Mesenchymal stem cell (in vitro differentiated cells and primary cell): ENCODE data around the gene PON3.

Source experiments
- DNase-seq: peaks from one replicate; pipeline ENCODE4 v3.0.0-alpha.2; 2013
- H2AFZ ChIP-seq: one replicate; pipeline ENCODE4 v1.6.1; 2013; ENCODE audit warnings: low read depth, mild to moderate bottlenecking, control low read depth, inconsistent platforms, low read length, moderate library complexity
- H2AK5ac ChIP-seq: 2 replicates; pipeline ENCODE4 v1.6.1; 2013; ENCODE audit warnings: low read length, moderate library complexity, mild to moderate bottlenecking, inconsistent platforms; ENCODE audit not compliant: severe bottlenecking
- H2BK120ac ChIP-seq: one replicate; pipeline ENCODE4 v1.6.1; 2013; ENCODE audit warnings: low read depth, mild to moderate bottlenecking, inconsistent platforms, low read length, moderate library complexity
- H2BK12ac ChIP-seq, 2 experiments: one replicate each; pipeline ENCODE4 v1.6.1; 2013; ENCODE audit warnings: inconsistent platforms in 2 of 2, low read length in 2 of 2, mild to moderate bottlenecking in 2 of 2, moderate library complexity in 2 of 2, control low read depth in 1 of 2
- H2BK15ac ChIP-seq: one replicate; pipeline ENCODE4 v1.6.1; 2013; ENCODE audit warnings: mild to moderate bottlenecking, low read depth, inconsistent platforms; ENCODE audit not compliant: poor library complexity, severe bottlenecking
- H2BK5ac ChIP-seq: 2 replicates; pipeline ENCODE4 v1.6.1; 2013; ENCODE audit warnings: low read depth, mild to moderate bottlenecking, low read length, control low read depth, inconsistent platforms; ENCODE audit not compliant: poor library complexity, severe bottlenecking
- H3K14ac ChIP-seq, 2 experiments: one replicate each; pipeline ENCODE4 v1.6.1; 2013; ENCODE audit warnings: inconsistent platforms in 2 of 2, low read length in 2 of 2, control low read depth in 1 of 2, mild to moderate bottlenecking in 1 of 2, moderate library complexity in 1 of 2
- H3K18ac ChIP-seq, 2 experiments: one replicate each; pipeline ENCODE4 v1.6.1; 2013; ENCODE audit warnings: inconsistent platforms in 2 of 2, low read length in 2 of 2, control low read depth in 1 of 2, low read depth in 1 of 2, mild to moderate bottlenecking in 1 of 2
- H3K23ac ChIP-seq, 2 experiments: one replicate each; pipeline ENCODE4 v1.6.1; 2013; ENCODE audit warnings: inconsistent platforms in 2 of 2, low read length in 2 of 2, mild to moderate bottlenecking in 2 of 2, moderate library complexity in 2 of 2, control low read depth in 1 of 2
- H3K27ac ChIP-seq: 2 replicates; pipeline ENCODE4 v1.5.1; 2013; ENCODE audit warnings: mild to moderate bottlenecking, moderate library complexity, low read length, control low read depth, inconsistent platforms; ENCODE audit not compliant: poor library complexity, severe bottlenecking
- H3K27me3 ChIP-seq, 2 experiments: 2 replicates each; pipeline versions ENCODE4 v1.6.1 to v1.7.0; 2013; ENCODE audit warnings: low read length in 2 of 2, mild to moderate bottlenecking in 2 of 2, moderate library complexity in 2 of 2, control low read depth in 1 of 2, inconsistent platforms in 1 of 2; ENCODE audit not compliant: control insufficient read depth in 1 of 2, insufficient read depth in 1 of 2
- H3K36me3 ChIP-seq, 2 experiments: 2 replicates each; pipeline versions ENCODE4 v1.6.1 to v1.7.0; 2013; ENCODE audit warnings: low read length in 2 of 2, control low read depth in 1 of 2, inconsistent platforms in 1 of 2, low read depth in 1 of 2, mild to moderate bottlenecking in 1 of 2; ENCODE audit not compliant: insufficient read depth in 2 of 2, control insufficient read depth in 1 of 2
- H3K4ac ChIP-seq, 2 experiments: one replicate each; pipeline ENCODE4 v1.6.1; 2013; ENCODE audit warnings: inconsistent platforms in 2 of 2, low read length in 2 of 2, mild to moderate bottlenecking in 2 of 2, moderate library complexity in 2 of 2, control low read depth in 1 of 2, low read depth in 1 of 2
- H3K4me1 ChIP-seq: 2 replicates; pipeline ENCODE4 v1.6.1; 2013; ENCODE audit warnings: low read depth, low read length, control low read depth; ENCODE audit not compliant: control insufficient read depth, insufficient read depth
- H3K4me2 ChIP-seq: 2 replicates; pipeline ENCODE4 v1.6.1; 2013; ENCODE audit warnings: low read length, mild to moderate bottlenecking, inconsistent platforms; ENCODE audit not compliant: poor library complexity, severe bottlenecking
- H3K4me3 ChIP-seq, 2 experiments: 2 replicates each; pipeline versions ENCODE4 v1.5.1 to v1.7.0; 2013; ENCODE audit warnings: low read length in 2 of 2, mild to moderate bottlenecking in 2 of 2, control low read depth in 1 of 2, low read depth in 1 of 2; ENCODE audit not compliant: insufficient read depth in 1 of 2
- H3K79me1 ChIP-seq: replicated peaks from 2 replicates; pipeline ENCODE4 v1.6.1; 2013; ENCODE audit warnings: mild to moderate bottlenecking, control low read depth, low read length, inconsistent platforms; ENCODE audit not compliant: poor library complexity, severe bottlenecking
- H3K9ac ChIP-seq: 2 replicates; pipeline ENCODE4 v1.7.0; 2013; ENCODE audit warnings: mild to moderate bottlenecking, low read length, moderate library complexity
- H3K9me3 ChIP-seq: 2 replicates; pipeline ENCODE4 v1.7.0; 2013; ENCODE audit warnings: mild to moderate bottlenecking, low read length; ENCODE audit not compliant: control insufficient read depth
- H4K8ac ChIP-seq: one replicate; pipeline ENCODE4 v1.6.1; 2013; ENCODE audit warnings: inconsistent platforms, mild to moderate bottlenecking, low read length, moderate library complexity
- H4K91ac ChIP-seq: one replicate; pipeline ENCODE4 v1.6.1; 2013; ENCODE audit warnings: mild to moderate bottlenecking, low read length, inconsistent platforms
- WGBS: methylation state at CpG from one replicate; pipeline ENCODE4 v1.1.7; 2013; ENCODE audit warnings: mixed read lengths; 5-methylcytosine and 5-hydroxymethylcytosine counted together

PON3 gene

GRCh38 chr7:95405208-95405607 lies 9.0 kb upstream of the PON3 start:
- Histone ChIP-seq H3K4me3 (no peak overlapping the region), H2BK5ac (no peak overlapping the region), H3K9ac (no peak overlapping the region), H2AK5ac (no peak overlapping the region), H2BK12ac (no peak overlapping the region), H3K14ac (no peak overlapping the region), H3K79me1 (peaks cover 6% of the 10 kb centered on the region), H4K8ac (no peak overlapping the region), H2BK15ac (no peak overlapping the region), H3K9me3 (no peaks in the 10 kb centered on the region), H2BK120ac (no peak overlapping the region), H3K4me1 (no peaks in the 10 kb centered on the region), H3K4me2 (no peak overlapping the region), H3K18ac (no peak overlapping the region), H3K36me3 (peaks cover 0 to 45% of the 10 kb centered on the region in 2 experiments), H3K23ac (no peak overlapping the region), H3K4ac (no peak overlapping the region), H2AFZ (no peak overlapping the region), H3K27me3 (no peaks in the 10 kb centered on the region), H3K27ac (no peak overlapping the region), H4K91ac (no peak overlapping the region)
- WGBS: 83% methylated on average over 1 of the region's 3 CpGs
- DNase-seq: no peak

DNA sequence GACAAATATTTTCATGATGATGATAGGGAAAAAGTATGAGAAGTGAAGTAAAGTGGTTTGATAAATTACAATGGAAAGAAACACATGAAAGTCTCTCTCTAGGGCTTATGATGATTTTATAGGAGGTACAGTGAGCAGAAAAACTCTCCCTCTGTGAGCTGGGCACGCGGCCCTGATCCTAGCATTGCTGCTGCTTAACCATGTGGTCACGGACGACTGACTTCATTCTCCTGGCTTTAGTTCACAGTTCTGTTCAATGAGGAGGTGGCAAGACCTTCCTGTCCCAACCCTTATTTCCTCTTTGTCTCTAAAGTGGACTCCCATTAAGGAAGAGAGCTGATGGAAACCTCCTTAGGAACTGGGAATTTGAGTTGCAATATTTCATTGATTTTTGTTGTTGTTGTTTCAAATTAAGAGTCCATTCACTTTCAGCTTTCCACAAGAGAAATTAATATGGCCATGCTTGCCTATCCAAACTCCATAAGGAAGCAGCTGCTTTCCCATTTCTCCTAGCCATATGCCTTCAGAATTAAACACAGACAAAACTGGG lies 8.2 kb upstream of the PON3 start:
- Histone ChIP-seq H3K4me1 (no peaks in the 10 kb centered on the region), H3K27me3 (no peaks in the 10 kb centered on the region), H2BK12ac (no peak overlapping the region), H2BK120ac (no peak overlapping the region), H4K8ac (no peak overlapping the region), H3K9me3 (no peaks in the 10 kb centered on the region), H2BK5ac (no peak overlapping the region), H3K4me3 (no peak overlapping the region), H3K4me2 (no peak overlapping the region), H3K23ac (no peak overlapping the region), H2BK15ac (no peak overlapping the region), H3K18ac (no peak overlapping the region), H2AK5ac (no peak overlapping the region), H3K9ac (no peak overlapping the region), H2AFZ (no peak overlapping the region), H3K79me1 (peaks cover 6% of the 10 kb centered on the region), H3K14ac (no peak overlapping the region), H3K4ac (no peak overlapping the region), H3K36me3 (peaks cover 0 to 39% of the 10 kb centered on the region in 2 experiments), H3K27ac (no peak overlapping the region), H4K91ac (no peak overlapping the region)
- WGBS: 96% methylated on average over 4 of the region's 4 CpGs
- DNase-seq: no peak

DNA sequence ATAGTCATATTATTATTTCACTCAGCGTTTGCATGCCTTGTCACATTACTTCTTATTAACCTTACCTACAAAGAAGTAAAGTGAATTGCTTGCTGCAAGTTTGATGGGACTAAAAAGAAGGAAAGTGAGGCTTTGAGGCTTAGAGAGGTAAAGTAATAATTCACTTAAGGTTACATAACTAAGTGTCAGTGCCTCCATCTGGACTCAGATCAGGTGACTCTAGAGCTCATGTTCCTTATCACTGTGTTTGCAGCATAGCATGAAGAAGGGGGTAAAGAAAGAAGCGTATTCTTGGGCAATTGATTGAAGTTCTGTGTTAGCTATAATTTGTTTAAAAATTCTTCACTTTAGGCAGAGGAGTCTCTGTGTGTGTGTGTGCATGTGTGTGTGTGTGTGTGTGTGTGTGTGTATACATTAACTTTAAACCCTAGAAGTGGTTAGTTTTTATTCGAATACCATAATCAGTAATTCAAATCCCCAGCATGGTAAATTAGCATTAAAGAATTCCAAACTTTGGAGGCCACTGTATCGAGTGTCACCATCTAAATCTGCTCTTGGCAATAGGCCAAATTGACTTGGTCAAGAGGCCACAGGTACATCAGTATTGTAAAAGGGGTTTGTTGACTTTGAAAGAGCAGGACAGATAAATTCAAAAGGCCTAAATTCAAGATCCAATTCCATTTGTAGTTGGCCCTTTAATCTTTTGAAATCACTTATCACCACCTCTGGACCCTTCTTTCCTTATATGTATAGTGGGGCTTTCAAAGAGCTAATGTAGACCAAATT lies 2.2 kb upstream of the PON3 start:
- Histone ChIP-seq H2AFZ (no peak overlapping the region), H3K23ac (no peak overlapping the region), H3K4ac (no peak overlapping the region), H3K27me3 (peaks cover 0 to 18% of the 10 kb centered on the region in 2 experiments), H4K91ac (no peak overlapping the region), H4K8ac (no peak overlapping the region), H2BK12ac (no peak overlapping the region), H2BK15ac (no peak overlapping the region), H2BK5ac (no peak overlapping the region), H2AK5ac (no peak overlapping the region), H3K79me1 (no peaks in the 10 kb centered on the region), H3K14ac (no peak overlapping the region), H3K36me3 (no peaks in the 10 kb centered on the region), H3K9me3 (no peaks in the 10 kb centered on the region), H2BK120ac (no peak overlapping the region), H3K18ac (no peak overlapping the region), H3K4me1 (no peaks in the 10 kb centered on the region), H3K4me3 (no peak overlapping the region), H3K9ac (no peak overlapping the region), H3K4me2 (no peak overlapping the region), H3K27ac (no peak overlapping the region)
- DNase-seq: no peak
- WGBS: 93% methylated on average over 2 of the region's 4 CpGs

DNA sequence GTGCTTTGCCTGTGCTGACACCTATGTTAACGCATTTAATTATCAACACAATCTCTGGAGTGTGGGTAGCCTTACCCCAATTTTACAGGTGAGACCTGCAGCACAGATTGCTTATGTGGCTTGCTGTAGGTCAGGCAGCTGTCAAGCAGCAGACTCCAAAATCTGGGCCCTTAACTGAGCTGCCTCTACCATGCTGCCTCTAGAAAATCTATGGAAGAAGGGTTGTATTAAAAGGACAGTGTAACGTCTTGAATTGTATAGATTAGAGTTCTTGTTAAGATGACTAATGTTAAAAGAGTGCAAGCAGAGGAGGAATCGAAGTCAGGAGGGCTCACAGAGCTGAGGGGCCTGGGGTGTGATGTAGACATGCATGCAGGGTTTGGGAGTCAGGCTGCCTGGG lies 1.2 kb upstream of the PON3 start:
- DNase-seq: no peak
- H2BK12ac ChIP-seq: no peak overlapping the region
- no peak overlapping the region for H3K14ac ChIP-seq
- no peaks in the 10 kb centered on the region for H3K4me1 ChIP-seq
- H2AK5ac ChIP-seq: no peak overlapping the region
- H3K36me3 ChIP-seq: no peaks in the 10 kb centered on the region
- no peak overlapping the region for H4K91ac ChIP-seq
- H2BK15ac ChIP-seq: no peak overlapping the region
- no peak overlapping the region for H3K9ac ChIP-seq
- H2BK5ac ChIP-seq: no peak overlapping the region
- no peak overlapping the region for H3K4ac ChIP-seq
- no peak overlapping the region for H2AFZ ChIP-seq
- H3K9me3 ChIP-seq: no peaks in the 10 kb centered on the region
- H3K27ac ChIP-seq: no peak overlapping the region
- no peak overlapping the region for H2BK120ac ChIP-seq
- H4K8ac ChIP-seq: no peak overlapping the region
- H3K23ac ChIP-seq: no peak overlapping the region
- H3K79me1 ChIP-seq: no peaks in the 10 kb centered on the region
- H3K4me2 ChIP-seq: no peak overlapping the region
- peaks cover 0 to 18% of the 10 kb centered on the region in 2 experiments for H3K27me3 ChIP-seq
- H3K4me3 ChIP-seq: no peak overlapping the region
- H3K18ac ChIP-seq: no peak overlapping the region
- WGBS: 56% methylated on average over 3 of the region's 3 CpGs
